ENCODE results near the gene FUT3. TPM values are rescaled to one million over a fixed set of nuclear protein-coding genes. Genes with fewer than 3 reads are reported as not detected.
"Not testable (repeated sequence)": the region's sequence is repeated elsewhere in the genome, so short reads cannot be mapped to it uniquely, and the experiment has no call there.

FUT3 gene
- total and polyA plus RNA-seq, 12 donors = 0.14 to 0.20 (median 0.16) TPM; not detected in 8

DNA sequence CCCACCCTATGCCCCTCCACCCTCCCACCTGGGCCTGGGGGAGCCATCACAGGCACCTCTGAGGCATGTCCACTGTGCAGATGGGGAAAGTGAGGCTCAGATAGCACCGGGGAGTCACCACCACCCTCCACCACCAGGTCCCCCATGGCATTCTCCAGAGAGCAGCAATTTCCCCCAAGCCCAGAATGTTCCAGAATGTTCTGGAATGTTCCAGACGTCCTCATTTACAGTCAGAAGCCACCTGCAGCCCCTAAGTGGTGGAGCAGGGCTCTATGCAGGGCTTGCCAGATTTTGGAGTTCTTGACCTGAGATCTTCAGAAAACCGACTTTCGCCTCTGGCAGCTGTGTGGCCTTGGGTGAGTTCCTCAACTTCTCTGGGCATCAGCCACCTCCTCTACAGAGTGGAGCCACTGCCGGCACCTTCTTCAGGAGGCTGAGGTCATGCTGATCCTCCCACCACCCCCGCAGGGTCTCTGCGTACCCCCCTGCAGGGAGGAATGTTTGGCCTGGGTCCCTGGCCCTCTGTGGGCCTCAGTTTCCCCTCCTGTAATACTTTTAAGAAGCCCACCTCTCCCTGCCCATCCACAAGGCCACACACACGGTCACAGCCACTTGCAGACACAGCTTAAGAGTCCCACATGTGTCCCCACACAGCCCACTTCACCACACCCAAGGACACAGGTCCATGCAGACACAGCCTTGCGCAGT, 12.9 kb upstream of the FUT3 start:
- Histone ChIP-seq H3K4me3 (no peak overlapping the region), H3K36me3 (replicated peaks in 1 of 2) (no peaks in the 10 kb centered on the region), H3K27me3 (no peaks in the 10 kb centered on the region), H3K4me1 (replicated peaks in 1 of 2) (no peaks in the 10 kb centered on the region), H3K9me3 (replicated peaks in 1 of 3) (no peaks in the 10 kb centered on the region), H3K27ac (no peak overlapping the region)
- intact Hi-C loops (cut with DNase I) = no loop called here
- TF ChIP-seq, protein P1, sequence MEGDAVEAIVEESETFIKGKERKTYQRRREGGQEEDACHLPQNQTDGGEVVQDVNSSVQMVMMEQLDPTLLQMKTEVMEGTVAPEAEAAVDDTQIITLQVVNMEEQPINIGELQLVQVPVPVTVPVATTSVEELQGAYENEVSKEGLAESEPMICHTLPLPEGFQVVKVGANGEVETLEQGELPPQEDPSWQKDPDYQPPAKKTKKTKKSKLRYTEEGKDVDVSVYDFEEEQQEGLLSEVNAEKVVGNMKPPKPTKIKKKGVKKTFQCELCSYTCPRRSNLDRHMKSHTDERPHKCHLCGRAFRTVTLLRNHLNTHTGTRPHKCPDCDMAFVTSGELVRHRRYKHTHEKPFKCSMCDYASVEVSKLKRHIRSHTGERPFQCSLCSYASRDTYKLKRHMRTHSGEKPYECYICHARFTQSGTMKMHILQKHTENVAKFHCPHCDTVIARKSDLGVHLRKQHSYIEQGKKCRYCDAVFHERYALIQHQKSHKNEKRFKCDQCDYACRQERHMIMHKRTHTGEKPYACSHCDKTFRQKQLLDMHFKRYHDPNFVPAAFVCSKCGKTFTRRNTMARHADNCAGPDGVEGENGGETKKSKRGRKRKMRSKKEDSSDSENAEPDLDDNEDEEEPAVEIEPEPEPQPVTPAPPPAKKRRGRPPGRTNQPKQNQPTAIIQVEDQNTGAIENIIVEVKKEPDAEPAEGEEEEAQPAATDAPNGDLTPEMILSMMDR (IDR thresholded peaks at IDR 0.05) = no peak
- no peak for TF ChIP-seq POLR2A (IDR thresholded peaks at IDR 0.05)
- no peak for DNase-seq
- WGBS, 4 donors = 73 to 82% (median 81%) methylated on average over 4 to 9 of the region's 9 CpGs

DNA sequence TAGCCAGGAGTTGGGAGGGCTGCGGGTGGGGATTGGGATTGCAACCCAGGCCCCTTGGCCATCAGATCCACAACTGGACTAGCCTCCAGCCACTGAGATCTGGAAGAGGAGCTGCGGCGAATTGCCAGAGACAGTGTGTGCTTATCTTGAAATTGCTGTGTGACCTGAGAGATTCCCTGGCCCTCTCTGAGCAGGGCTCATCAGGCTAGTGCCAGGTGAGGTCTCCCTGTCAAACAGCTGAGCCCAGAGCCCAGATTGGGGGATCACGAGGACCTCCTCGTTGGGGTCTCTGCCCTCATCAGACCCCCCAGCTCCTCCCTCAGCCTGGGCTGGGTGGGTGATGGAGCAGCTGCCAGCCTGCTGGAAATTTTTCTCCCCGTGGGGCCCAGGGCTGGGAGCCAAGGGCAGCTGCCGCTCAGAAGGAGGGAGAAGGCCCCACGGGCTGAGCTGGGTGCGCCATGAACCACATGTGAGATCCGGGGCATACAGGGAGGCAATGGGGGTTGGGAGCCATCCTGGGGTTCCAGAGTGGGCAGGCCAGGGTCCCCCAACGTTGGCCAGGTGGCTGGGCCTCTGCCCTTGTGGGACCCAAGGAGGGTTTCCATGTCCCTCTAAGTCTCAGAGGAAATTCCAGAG, 11.9 kb upstream of the FUT3 start:
- no peak overlapping the region for H3K27ac ChIP-seq

DNA sequence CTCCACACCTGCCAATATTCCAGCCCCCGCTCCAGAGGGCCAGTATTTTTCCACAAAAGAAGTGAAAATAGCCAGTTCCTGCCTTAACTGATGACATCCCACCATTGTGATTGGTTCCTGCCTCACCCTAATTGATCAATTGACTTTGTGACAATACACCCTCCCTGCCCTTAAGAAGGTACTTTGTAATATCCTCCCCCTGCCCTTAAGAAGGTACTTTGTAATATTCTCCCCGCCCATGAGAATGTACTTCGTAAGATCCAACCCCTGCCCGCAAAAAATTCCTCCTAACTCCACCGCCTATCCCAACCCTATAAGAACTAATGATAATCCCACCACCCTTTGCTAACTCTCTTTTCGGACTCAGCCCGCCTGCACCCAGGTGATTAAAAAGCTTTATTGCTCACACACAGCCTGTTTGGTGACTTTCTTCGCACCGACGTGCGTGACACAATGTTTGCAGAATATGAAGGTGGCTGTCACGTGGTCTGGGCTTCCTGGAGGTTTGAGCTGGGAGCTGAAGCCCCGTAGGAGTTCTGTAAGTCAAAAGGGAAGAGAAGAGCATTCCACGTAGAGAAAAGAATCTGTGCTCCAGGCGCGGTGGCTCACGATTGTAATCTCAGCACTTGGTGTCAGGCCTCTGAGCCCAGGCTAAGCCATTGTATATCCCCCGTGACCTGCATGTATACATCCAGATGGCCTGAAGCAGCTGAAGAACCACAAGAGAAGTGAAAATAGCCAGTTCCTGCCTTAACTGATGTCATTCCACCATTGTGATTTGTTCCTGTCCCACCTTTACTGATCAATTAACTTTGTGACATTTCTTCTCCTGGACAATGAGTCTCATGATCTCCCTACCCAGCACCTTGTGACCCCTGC, 6.2 kb upstream of the FUT3 start:
- Histone ChIP-seq H3K4me3 (no peak overlapping the region), H3K36me3 (replicated peaks in 1 of 2) (no peaks in the 10 kb centered on the region), H3K27ac (no peak overlapping the region), H3K4me1 (replicated peaks in 1 of 2) (no peaks in the 10 kb centered on the region), H3K9me3 (replicated peaks in 1 of 3) (no peaks in the 10 kb centered on the region), H3K27me3 (no peaks in the 10 kb centered on the region)
- no peak for DNase-seq
- 87 to 93% (median 91%) methylated on average over 18 of the region's 18 CpGs for WGBS, 4 donors
- intact Hi-C loops (cut with DNase I) = no loop called here
- TF ChIP-seq, protein P1 (IDR thresholded peaks at IDR 0.05) = no peak
- TF ChIP-seq POLR2A (IDR thresholded peaks at IDR 0.05) = no peak

More for the DNA sequence above, 11.9 kb upstream of the FUT3 start:
- Histone ChIP-seq H3K9me3 (replicated peaks in 1 of 3) (no peaks in the 10 kb centered on the region), H3K36me3 (replicated peaks in 1 of 2) (no peaks in the 10 kb centered on the region), H3K27me3 (no peaks in the 10 kb centered on the region), H3K4me1 (replicated peaks in 1 of 2) (no peaks in the 10 kb centered on the region), H3K4me3 (no peak overlapping the region)
- WGBS, 4 donors = 67 to 69% (median 68%) methylated on average over 9 to 11 of the region's 11 CpGs
- intact Hi-C loops (cut with DNase I) = no loop called here
- TF ChIP-seq, protein P1 (IDR thresholded peaks at IDR 0.05) = no peak
- no peak for TF ChIP-seq POLR2A (IDR thresholded peaks at IDR 0.05)
- no peak for DNase-seq

DNA sequence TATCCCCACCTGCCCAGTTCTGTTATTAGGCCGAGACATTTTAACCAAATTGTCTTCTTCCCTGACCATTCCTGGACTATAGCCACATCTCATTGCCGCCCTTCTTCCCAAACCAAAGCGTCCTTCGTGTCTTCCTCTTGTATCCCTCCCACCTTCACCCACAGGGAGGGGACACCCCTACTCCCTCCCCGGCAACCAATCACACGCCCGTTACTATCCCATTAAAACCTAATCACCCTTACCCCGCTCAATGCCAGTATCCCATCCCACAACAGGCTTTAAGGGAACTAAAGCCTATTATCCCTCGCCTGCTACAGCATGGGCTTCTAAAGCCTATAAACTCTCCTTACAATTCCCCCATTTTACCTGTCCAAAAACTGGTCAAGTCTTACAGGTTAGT, 3.9 kb upstream of the FUT3 start:
- intact Hi-C loops (cut with DNase I); H3K4me3 ChIP-seq: not testable (repeated sequence)

DNA sequence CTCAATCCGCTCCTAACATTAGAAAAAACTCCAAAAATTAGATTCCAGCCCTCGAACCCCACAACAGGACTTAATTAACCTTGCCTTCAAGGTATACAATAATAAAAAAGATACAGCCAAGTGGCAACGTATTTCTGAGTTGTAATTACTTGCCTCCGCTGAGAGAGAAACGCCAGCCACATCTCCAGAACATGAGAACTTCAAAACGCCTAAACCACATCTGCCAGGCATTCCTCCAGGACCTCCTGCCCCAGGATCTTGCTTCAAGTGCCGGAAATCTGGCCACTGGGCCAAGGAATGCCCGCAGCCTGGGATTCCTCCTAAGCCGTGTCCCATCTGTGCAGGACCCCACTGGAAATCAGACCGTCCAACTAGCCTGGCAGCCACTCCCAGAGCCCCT, 2.9 kb upstream of the FUT3 start:
- H3K4me1 ChIP-seq (replicated peaks in 1 of 2) = not testable (repeated sequence)
- WGBS, 4 donors = 83 to 88% (median 86%) methylated on average over 7 to 10 of the region's 10 CpGs

More for the DNA sequence above, 3.9 kb upstream of the FUT3 start:
- DNase-seq; H3K36me3 ChIP-seq (replicated peaks in 1 of 2); H3K4me1 ChIP-seq (replicated peaks in 1 of 2); H3K9me3 ChIP-seq (replicated peaks in 1 of 3); H3K27me3 ChIP-seq; H3K27ac ChIP-seq: not testable (repeated sequence)
- 85 to 90% (median 86%) methylated on average over 9 of the region's 9 CpGs for WGBS, 4 donors

More for the DNA sequence above, 2.9 kb upstream of the FUT3 start:
- H3K36me3 ChIP-seq (replicated peaks in 1 of 2); H3K27me3 ChIP-seq; H3K27ac ChIP-seq; intact Hi-C loops (cut with DNase I); H3K4me3 ChIP-seq; DNase-seq; H3K9me3 ChIP-seq (replicated peaks in 1 of 3): not testable (repeated sequence)

Measured in adrenal gland (tissue), 12 donors.